Measurements from ENCODE around the gene DPP10.

DNA sequence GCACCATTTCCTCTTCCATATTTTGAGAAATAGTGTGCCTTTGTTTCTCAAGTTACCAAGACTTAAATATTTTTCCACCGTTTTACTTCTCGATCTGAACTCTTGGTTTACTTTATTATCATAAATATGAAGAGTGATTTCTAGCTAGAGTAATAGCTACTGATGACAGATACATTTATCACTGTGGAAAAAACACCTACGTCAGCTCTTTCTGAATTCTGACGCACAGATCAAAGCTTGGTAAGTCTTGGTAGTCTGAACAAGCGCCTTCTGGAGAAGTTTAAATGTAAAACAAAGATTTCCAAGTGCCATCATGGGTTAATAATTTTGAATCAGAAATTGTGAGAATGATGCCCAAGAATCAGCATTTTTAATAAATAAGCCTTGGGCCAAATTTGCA lies 367.7 kb downstream of the DPP10 start:
- TF ChIP-seq POLR2A (IDR thresholded peaks at IDR 0.05): no peak
- TF ChIP-seq CTCF (IDR thresholded peaks at IDR 0.05): no peak
